Panc1 (cell line): Measurements from ENCODE around the gene CLDN22.

Experiments used
- POLR2AphosphoS5 ChIP-seq: IDR thresholded peaks from 2 replicates; pipeline ENCODE4 v1.6.1; 2012; ENCODE audit warnings: mild to moderate bottlenecking, low read depth, low read length, moderate library complexity
- SIN3A ChIP-seq: IDR thresholded peaks from 2 replicates; pipeline ENCODE4 v1.6.1; 2012; ENCODE audit warnings: low read depth, mild to moderate bottlenecking, low read length, moderate library complexity, borderline replicate concordance; ENCODE audit not compliant: insufficient read depth
- TCF7L2 ChIP-seq: IDR thresholded peaks from 2 replicates; pipeline ENCODE4 v1.6.1; 2011; ENCODE audit warnings: mild to moderate bottlenecking, low read depth, low read length, inconsistent platforms
- TF ChIP-seq, protein P1 (sequence below): fragments of 450-650 bp; IDR thresholded peaks from 2 replicates; pipeline ENCODE4 v1.5.1; 2017; ENCODE audit warnings: mild to moderate bottlenecking
- TF ChIP-seq, protein P2 (sequence below), 2 experiments: IDR thresholded peaks; 2 replicates each; pipeline ENCODE4 v1.6.1; 2011 to 2012; ENCODE audit warnings: low read depth in 2 of 2, control low read depth in 1 of 2, low read length in 1 of 2, mild to moderate bottlenecking in 1 of 2, moderate library complexity in 1 of 2; ENCODE audit not compliant: insufficient read depth in 1 of 2

DNA sequence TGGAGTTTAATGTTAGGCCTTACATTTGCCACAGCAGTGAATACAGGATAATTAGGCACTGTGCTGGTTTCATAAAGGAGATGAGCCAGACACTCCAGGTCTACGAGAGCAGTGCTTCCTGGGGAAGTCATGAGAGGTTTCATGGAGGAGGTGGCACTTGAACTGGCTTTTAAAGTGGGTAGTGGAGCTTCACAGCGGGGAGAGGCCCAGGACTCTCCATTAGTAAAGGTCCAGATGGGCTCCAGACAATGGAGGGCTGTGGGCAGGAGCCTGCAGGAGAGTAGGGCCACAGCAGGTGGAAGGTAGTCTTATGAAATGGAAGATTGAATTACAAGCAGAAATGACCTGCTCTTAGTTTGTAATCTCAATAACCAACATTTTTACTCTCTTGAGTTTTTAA, 29.0 kb downstream of the CLDN22 start:
- TF ChIP-seq, protein P1, sequence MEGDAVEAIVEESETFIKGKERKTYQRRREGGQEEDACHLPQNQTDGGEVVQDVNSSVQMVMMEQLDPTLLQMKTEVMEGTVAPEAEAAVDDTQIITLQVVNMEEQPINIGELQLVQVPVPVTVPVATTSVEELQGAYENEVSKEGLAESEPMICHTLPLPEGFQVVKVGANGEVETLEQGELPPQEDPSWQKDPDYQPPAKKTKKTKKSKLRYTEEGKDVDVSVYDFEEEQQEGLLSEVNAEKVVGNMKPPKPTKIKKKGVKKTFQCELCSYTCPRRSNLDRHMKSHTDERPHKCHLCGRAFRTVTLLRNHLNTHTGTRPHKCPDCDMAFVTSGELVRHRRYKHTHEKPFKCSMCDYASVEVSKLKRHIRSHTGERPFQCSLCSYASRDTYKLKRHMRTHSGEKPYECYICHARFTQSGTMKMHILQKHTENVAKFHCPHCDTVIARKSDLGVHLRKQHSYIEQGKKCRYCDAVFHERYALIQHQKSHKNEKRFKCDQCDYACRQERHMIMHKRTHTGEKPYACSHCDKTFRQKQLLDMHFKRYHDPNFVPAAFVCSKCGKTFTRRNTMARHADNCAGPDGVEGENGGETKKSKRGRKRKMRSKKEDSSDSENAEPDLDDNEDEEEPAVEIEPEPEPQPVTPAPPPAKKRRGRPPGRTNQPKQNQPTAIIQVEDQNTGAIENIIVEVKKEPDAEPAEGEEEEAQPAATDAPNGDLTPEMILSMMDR: no peak
- TF ChIP-seq POLR2AphosphoS5 (no peak), SIN3A (no peak), TCF7L2 (no peak)
- TF ChIP-seq, protein P2, sequence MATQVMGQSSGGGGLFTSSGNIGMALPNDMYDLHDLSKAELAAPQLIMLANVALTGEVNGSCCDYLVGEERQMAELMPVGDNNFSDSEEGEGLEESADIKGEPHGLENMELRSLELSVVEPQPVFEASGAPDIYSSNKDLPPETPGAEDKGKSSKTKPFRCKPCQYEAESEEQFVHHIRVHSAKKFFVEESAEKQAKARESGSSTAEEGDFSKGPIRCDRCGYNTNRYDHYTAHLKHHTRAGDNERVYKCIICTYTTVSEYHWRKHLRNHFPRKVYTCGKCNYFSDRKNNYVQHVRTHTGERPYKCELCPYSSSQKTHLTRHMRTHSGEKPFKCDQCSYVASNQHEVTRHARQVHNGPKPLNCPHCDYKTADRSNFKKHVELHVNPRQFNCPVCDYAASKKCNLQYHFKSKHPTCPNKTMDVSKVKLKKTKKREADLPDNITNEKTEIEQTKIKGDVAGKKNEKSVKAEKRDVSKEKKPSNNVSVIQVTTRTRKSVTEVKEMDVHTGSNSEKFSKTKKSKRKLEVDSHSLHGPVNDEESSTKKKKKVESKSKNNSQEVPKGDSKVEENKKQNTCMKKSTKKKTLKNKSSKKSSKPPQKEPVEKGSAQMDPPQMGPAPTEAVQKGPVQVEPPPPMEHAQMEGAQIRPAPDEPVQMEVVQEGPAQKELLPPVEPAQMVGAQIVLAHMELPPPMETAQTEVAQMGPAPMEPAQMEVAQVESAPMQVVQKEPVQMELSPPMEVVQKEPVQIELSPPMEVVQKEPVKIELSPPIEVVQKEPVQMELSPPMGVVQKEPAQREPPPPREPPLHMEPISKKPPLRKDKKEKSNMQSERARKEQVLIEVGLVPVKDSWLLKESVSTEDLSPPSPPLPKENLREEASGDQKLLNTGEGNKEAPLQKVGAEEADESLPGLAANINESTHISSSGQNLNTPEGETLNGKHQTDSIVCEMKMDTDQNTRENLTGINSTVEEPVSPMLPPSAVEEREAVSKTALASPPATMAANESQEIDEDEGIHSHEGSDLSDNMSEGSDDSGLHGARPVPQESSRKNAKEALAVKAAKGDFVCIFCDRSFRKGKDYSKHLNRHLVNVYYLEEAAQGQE (IDR thresholded peaks at IDR 0.05; ENCODE audit: insufficient read depth in 1 of 2, low read depth in 2 of 2, low read length in 1 of 2): no peak
